Stimulated activated CD4-positive, alpha-beta T cell treated with anti-CD3 and anti-CD28 coated beads, TNF-alpha, amount 100 ng/mL, for 48 hours (primary cell): ENCODE results near the gene ATP1B1.

ENCODE experiments used
- DNase-seq, 3 donors: peaks; one replicate each; pipeline ENCODE4 v3.0.0-alpha.2; 2020; ENCODE audit warnings: low read depth in 3 of 3

The ATP1B1 gene

DNA sequence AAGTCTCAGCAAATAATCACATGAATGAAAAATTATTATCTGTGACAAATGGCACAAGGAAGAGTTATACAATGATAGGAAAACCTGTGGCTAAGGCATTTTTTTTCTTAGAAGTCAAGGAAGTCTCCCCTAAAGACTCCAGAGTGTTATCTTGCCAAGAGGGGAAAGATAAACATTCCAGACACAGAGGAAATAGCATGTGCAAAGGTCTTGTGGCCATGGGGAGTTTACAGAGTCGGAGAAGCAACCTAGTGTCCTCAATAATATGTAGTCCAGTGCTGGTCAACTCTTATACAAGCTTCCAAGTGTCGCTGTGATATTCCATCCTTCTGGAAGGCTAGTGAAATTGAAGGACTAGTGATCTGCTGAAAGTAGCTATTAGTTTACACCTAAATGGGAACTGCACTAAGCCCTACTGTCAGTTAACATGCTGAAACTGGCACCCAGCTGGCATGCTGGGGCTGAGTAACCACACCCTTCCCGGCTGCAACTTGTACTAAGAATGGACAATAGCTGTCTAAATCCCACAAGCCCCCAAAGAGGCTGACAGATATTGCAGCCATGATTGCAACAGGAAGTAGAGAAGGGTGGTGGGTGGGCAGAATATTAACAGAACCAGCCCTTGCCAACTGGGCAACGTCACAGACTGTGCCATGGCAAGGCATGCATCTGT, 11.5 kb upstream of the ATP1B1 start:
- DNase-seq, result no peak

DNA sequence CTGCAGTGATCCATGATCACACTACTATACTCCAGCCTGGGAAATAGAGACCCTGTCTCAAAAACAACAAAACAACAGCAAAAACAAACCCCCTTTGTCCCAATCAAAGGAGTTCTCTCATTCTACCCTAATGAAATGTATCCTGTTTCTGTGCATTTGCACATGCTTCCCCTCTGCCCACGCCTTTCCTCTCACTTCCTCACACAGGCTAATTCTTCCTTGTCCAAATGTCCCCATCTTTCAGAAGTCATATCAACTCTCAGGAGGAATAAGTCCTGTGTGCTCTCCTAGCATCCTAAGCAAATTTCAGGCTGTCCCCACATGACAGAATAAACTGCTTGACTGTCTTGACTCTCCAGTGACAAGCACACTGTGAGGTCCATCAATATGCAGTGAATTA, 8.1 kb upstream of the ATP1B1 start:
- no peak for DNase-seq

DNA sequence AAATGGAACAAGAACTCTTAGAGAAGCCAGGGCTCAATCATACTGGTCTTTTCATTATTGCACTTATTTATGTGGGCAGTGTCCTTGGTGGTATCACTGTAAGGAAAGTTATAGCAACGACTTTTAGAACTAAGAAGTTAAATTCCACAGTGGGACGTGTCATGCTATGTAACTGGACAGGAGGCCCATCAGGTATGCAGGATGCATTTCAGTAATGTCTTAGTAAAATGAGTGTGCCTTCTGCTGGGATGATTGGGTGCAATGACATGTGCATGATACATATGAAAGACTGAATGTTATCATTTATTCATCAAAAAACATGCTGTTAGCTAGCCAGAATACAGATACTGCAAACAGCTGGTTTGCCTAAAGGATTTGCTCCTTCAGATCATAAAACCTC, 6.9 kb upstream of the ATP1B1 start:
- DNase-seq, result no peak

DNA sequence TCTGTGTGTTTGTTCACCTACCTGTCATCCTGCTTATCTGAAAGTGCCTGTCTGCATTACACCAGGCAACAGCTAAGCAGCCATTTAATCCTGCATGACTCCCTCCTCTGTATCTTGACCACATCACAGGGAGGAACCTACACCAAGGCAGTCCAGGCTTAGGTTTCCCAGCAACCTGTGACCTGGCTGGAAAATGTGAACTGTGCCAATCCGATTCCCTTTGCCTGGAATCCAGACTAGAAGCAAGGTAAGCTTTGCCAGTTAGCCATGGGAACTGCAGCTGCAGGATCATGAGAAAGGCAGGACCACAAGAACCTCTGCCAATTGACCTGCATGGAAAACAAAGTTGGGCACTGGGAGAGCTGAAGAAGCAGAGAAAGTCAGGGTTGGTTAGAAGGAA, 6.3 kb upstream of the ATP1B1 start:
- no peak for DNase-seq

DNA sequence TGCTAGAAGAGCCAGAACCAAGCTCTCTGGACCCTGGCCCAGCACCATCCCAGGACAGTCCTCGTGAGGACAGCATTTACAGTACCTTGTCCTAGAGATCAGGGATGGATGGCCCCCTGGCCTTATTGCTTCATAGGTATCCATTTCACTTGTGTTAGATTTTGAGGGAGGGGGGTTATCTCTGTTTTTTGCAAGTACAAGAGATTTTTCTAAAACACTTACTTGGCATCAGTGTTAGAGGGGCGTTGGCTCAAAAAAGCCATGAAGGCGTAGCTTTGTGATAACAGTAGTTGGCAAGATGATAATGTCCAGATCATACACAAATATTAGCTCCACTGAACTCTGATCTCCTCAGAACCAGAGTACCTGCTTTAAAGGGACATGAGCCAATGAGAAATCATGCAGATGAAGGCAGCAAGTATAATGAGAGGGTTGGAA, 5.8 kb upstream of the ATP1B1 start:
- DNase-seq, result no peak

DNA sequence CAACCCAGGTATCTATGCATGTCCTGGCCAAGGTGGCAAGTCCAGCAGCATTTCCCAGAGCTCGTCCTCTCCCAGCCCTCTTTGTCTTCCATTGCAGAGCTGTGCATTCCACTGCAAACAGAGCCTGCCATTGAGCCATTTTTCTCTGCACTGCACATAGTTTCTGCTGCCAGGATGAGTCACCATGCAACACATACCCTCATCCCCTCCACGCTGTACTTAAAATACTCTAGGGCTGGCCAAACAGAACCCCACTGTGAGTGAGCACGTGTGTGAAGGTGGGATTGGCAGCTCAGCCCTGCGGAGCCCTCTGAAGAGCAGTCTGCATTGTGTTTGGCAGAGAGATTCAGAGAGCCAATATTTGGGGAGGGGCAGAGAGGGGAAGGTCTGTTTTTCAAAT, 3.9 kb upstream of the ATP1B1 start:
- no peak for DNase-seq

DNA sequence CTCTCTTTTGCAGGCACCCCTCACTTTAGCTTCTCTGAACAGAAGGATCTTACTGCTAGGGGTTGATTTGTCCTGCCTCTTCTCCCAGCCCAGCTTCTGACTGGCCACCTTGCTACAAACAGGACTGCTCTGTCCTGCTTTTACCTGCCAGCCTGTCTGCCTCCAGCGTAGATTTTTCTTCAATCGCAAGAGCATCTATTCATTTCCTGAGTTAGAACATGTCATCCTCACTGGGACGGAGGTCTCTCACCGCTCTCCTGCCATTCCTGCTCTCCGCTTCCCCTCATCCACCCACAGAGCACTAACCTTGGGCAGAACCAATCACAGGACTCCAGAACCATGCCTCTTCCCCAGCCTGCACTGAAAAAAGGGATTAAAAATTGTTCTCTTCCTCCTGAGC, 3.5 kb upstream of the ATP1B1 start:
- DNase-seq, result no peak

DNA sequence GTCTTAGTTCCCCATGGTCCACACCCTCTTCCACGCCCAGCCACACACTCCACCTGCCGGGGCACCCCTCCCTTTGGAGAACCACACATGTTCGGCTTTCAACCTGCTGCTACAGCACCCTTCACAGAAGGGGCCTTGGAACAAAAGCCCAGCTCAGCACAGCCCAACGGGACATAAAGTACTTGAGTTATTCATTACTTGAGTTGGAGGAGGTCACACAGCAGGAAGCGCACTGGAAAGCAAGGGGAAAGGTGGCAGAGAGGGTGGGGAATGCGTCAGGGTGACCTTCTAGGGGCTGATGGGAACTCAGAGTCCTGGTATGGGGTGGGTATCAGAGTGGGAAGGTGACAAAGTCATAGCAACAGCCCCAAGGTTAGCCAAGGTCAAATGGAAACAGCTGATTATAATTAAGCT, 3.0 kb upstream of the ATP1B1 start:
- DNase-seq, result no peak

DNA sequence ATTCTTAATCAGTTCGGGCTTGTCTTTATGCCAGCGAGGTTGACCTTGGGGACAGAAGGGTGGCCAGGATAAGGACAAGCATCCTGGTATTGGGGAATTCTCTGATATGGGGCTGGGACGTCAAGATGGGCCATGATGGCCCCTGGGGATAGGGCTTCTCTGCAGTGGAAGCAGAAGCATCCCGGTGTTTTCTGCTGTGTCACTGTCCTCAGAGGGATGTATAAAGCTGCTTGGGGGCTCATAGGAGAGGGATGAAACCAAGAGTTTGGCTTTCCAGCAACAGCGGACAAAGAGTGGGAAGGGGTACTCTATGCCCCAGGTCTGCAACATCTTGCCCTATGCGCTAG, 1.4 kb upstream of the ATP1B1 start:
- no peak for DNase-seq

DNA sequence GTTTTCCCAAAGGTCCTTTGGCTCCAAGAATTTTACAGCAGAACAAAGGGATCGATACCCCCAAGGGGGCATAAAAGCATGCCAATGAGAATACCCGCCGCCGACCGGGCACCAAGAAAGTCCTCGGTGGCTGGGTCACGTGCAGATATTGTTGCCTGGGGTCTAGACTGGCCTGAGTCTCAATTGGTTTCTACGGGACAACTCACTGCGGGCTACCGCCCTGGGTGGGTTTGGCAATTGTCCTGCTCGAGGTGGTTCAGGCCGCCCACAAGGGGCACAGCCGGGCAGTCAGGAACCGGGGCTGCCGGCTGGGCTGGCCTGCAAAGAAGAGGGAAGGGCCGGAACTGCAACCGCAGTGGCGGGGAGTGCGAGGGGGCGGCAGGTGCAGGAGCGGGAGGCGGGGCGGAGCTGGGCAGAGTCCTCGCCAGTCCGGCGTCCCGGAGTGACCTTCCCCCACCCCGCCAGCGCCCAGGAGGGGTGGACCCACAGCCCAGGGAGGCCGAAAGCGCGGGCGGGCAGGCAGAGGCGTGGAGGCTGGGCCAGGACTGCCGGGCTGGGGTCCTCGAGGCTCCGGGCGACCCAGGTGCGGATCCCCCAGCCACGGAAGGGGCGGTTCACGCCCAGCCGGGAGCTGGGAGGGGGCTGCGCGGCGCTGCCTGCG, 926 bp upstream of the ATP1B1 start:
- no peak for DNase-seq

DNA sequence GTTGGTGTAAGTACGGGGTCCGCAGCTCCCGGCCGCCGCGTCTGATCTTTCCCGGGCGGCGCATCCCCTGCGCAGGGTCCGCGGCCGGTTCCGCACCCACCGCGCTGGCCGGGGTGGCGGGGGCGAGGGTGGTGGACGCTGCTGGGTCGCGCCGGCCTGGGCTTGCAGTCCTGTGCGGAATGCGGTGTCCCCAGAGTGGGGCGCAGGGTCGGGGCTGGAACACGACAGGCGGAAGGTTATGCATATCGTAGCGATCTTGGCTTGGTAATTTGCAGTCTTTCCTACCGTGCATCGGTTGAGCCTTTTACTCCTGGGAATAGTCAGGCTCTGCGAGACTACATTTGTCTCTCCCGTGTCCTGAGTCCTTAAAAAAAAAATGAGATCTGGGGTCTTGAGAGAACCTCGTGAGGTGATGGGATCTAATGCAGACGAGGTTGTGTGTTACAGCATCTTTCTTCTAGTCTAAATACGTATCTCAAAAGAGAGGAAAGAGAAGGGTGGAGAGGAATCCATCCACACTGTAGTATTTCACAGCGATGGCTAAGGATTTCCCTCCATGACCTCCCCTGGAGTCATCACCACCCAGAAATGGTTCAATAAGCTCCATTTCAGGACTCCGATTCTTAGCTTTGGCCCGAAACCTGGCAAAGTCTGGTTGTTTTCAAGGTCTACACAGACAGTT, 572 bp downstream of the ATP1B1 start:
- no peak for DNase-seq

DNA sequence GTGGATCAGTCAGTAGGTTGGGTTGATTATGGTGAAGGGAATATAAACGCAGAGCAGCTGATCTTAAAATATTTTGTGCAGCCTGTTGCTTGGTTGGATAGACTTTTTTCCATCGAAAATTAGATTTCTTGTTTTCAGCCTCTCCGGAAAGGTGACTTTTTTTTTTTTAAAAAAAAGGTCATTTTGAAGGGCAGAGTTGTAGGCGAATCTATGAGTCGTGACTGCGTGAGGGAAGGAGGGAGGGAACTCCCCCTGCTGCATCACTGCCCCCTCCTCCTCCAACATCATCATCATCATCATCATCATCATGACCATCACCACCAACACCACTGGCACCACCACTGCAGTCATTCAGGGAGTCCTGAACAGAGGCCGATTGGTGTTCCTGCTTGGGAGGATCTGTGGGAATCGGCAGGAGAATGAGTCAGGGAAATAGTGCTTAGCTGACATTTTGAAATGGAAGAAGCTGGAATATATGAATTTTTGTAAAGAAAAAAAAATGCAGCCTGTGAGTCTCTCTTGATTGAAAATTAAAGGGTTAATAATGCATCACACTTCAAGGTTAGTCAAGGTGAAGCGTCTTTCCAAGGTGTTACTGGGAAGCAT, 1.2 kb downstream of the ATP1B1 start:
- peak in 1 of 3 donors; percentile 23 for DNase-seq

DNA sequence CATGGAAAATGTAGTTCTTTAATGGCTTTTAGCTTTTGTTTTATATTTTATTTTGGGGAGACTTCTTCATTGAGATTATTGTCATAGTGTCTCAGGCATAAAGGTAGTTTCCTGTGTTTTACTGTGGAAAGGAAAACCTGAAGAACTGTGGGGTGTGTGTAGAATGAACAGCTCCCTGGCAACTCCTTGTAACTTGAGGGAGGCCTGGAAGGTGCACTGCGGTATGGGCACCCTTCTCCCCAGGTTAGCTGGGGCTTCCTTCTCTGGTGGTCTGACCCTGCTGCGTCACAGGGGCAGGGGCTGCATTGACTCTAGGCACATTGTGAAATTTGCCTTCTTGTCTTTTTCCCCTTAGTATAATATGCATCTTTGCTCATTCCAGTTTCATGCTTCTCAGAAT, 1.7 kb downstream of the ATP1B1 start:
- no peak for DNase-seq

DNA sequence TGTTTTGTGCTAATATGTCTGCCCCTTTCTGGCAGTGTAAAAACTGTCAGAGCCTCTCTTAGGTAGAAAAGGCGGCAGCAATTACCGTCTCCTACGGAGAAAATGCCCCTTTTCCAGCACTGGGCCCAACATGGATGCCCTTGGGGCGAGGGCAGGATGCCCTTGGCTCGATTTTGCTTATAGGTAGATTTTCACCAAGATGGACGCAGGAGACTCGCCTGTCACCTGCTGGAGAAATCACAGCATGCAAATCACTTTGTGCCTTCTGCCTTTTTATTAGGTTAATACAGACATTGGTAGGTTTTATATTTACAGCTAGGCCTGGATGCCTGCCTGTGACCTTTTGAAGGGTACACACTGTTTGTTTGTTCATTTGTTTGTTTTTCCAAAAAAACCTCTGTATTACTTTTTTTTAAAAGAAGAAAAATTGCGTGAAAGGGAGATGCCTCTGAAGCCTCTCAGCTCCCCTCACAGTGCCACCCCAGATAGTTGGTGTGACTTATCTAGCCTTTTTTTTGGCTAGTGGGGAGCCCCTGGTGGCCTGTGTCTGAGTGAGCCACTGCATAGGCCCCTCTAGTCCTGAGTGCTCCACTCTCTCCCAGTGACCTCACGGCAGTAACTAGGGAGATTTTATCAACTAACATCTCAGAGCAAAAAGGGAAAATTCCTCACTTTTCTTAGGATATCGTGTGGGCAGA, 2.5 kb downstream of the ATP1B1 start:
- DNase-seq, result no peak

DNA sequence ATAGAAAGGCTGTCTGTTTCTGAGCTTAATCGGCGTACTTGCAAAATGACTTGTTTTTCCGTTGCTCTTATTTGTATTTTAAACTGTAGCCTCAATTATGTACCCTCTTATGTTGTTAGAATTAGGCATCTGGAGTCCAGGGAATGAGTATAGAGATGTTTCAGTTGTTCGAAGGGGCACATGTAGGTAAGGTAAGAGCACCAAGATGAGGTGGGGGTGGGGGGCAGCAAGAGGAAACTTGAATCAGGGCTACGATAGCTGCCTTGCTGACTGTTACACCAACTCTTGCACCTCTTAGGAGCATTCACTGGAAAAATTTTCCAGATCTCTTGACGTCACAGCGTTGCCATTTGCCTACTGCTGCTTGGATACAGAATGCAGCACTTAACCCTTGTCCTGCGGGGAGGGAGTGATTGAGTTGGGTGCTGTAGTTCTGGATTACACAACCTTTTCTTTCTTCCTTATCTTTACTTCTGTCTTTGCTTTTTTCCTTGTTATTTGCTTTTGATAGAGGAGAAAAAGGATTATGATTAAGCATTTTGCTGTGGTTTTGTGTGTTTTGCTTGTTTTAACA, 3.2 kb downstream of the ATP1B1 start:
- DNase-seq, result no peak

DNA sequence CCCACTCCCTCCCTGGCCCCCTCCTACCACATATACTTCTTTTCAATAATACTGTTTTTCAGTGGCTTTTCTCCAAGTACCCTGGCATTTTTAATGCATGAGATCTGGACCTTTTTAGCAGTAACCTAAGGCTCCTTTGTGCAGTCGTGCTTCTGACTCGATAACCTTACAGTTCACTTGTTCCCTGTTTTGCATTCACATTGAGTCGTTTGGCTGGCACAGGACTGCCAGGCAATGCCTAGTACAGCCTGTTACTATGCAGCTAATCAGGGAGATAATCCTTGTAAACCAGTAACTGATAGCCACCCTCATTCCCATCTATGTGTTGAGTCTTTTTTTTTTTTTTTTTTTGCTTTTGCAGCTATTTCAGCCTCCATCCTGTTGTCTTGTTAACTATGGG, 3.7 kb downstream of the ATP1B1 start:
- no peak for DNase-seq

DNA sequence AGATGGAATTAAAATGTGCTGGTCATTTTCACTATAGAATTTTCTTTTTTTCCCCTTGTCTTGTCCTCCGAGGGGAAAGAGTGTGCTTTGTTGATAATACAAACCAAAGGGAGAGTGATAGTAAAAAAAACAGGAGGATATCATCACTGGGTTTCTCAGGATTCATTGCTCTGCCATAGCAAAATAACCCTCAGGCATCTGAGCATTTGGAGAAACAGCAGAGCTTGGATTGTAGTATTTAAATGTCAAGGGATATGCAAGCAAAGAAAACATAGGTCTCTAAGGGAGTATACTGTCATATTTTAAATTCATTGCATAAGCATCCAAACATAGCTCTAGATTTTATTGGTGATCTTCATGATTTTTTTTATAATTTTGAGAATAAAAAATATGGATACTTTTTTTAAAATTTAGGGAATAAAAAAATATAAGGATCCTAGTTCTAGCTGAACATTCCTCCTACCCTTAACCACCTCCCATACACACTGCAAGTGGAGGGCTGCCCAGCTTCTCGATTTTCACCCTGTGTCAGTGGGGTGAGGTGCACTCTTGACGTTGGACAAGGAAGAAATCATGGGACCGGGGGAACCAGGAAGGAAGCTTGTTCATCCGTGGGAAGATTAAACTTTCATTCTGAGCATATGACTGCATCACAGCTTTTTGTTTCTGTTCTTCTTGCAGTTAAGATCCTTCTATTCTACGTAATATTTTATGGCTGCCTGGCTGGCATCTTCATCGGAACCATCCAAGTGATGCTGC, 4.4 kb downstream of the ATP1B1 start:
- DNase-seq, result no peak

DNA sequence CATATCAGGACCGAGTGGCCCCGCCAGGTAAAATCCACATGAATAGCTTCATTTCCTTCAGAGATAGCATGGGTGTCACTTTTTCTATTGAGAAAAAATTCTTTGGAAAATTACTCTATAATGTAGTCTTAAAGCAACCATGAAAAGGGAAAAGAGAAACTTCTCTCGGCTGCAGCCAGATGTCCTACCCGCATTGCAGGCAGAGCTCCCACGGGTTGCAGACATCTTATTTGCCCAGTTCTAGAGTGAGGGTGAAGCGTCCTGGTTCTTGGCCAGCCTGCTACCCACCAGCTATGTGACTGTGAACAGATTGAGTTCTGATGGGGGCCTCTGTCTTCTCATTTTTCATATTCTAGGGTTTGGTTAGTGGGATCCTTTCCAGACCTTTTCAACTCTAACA, 5.0 kb downstream of the ATP1B1 start:
- DNase-seq, result no peak

DNA sequence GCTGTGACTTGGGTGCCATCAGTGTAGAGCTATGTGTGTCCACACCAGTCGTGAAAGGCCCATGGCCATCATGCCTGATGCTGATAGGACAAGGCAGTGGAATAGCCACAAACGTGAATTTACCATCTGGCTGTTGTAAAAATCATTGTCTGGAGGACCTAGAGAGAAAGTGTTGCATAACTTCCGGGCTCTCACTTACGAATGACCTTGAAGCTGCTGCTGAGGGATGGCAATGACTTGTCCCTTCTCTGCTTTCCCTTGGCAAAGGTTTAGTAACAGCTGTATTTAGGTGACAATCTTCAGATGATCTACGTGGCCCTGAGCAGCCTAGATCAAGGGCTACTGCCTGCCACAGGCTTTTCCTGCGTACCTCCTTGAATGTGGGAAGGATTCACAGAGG, 5.8 kb downstream of the ATP1B1 start:
- DNase-seq, result no peak

DNA sequence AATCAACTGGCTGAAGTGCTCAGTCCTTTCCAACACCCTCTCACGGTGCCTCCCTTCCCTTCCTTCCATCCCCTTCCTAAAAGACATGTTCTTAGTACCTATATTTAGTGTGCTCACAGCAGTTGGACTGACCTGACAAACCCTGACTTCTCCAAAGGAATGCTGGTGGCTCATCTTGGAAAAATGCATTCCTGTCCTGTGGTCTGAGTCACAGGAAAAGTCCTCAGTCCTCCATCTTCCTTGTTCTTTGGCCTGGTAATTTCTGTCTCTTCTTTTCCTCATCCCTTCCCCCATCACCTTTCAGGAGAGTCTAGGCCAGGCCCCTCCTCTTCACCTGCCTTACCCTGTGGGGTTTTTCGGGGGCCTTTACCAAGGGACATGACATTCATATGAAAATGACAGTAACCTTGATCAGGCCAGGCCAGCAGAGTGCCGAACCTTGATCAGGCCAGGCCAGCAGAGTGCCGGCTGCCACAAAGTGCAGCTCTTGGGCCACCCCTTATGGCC, 7.2 kb downstream of the ATP1B1 start:
- no peak for DNase-seq
